ENCODE results near the gene MEIS3.

Gene MEIS3

DNA sequence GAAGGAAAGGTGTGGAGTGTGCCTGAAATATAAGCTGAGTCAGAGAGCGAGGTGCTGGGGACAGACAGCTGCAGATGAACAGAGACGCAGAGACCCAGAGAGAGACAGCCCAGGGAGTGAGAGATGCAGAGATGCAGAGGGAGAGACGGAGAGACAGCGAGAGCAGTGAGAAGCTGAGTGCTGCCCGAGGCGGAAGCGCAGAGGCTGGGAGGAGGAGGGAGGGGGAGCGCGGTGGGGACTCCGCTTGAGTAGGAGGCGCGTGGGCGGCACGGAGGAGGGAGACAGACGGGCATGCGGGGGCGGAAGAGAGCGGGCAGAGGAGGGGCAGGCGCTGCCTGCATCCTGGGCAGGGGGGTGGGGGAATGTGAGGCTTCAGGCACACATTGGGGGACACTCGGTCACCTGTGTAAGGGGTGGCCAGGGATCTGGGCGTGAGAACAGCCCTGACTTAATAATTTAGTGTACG, 26.6 kb upstream of the MEIS3 start:
- H4K91ac ChIP-seq (ENCODE audit: low read length) = no peak overlapping the region
- WGBS = 11% methylated on average over 22 of the region's 22 CpGs
- H3K36me3 ChIP-seq (ENCODE audit: control insufficient read depth in 1 of 2, insufficient read depth in 2 of 2, low read depth in 1 of 2, low read length in 2 of 2) = no peaks in the 10 kb centered on the region
- H3K23ac ChIP-seq (ENCODE audit: low read length in 2 of 2) = no peak overlapping the region
- no peak overlapping the region for H2AK5ac ChIP-seq (ENCODE audit: low read length, severe bottlenecking)
- peak; percentile 44 for DNase-seq
- H3K4me2 ChIP-seq (ENCODE audit: low read length, poor library complexity, severe bottlenecking) = peak overlapping the region; percentile 8
- H3K14ac ChIP-seq (ENCODE audit: low read length in 2 of 2) = no peak overlapping the region
- no peak overlapping the region for H2BK120ac ChIP-seq (ENCODE audit: low read depth, low read length)
- H3K18ac ChIP-seq (ENCODE audit: low read depth in 1 of 2, low read length in 2 of 2) = no peak overlapping the region
- H3K79me1 ChIP-seq (replicated peaks; ENCODE audit: low read length, poor library complexity, severe bottlenecking) = no peaks in the 10 kb centered on the region
- peaks cover 87 to 92% of the 10 kb centered on the region in 2 experiments for H3K27me3 ChIP-seq (ENCODE audit: control insufficient read depth in 1 of 2, insufficient read depth in 1 of 2, low read length in 2 of 2)
- H2BK15ac ChIP-seq (ENCODE audit: low read depth, poor library complexity, severe bottlenecking) = no peak overlapping the region
- no peak overlapping the region for H4K8ac ChIP-seq (ENCODE audit: low read length)
- H2AFZ ChIP-seq (ENCODE audit: low read depth, low read length) = no peak overlapping the region
- H3K9me3 ChIP-seq (ENCODE audit: control insufficient read depth, low read length) = no peaks in the 10 kb centered on the region
- H3K9ac ChIP-seq (ENCODE audit: low read length) = no peak overlapping the region
- no peak overlapping the region for H2BK12ac ChIP-seq (ENCODE audit: low read length in 2 of 2)
- no peak overlapping the region for H3K27ac ChIP-seq (ENCODE audit: low read length, poor library complexity, severe bottlenecking)
- no peak overlapping the region for H3K4ac ChIP-seq (ENCODE audit: low read depth in 1 of 2, low read length in 2 of 2)
- H3K4me3 ChIP-seq (ENCODE audit: insufficient read depth in 1 of 2, low read depth in 1 of 2, low read length in 2 of 2) = no peak overlapping the region
- H3K4me1 ChIP-seq (ENCODE audit: control insufficient read depth, insufficient read depth, low read depth, low read length) = peaks cover 20% of the 10 kb centered on the region
- H2BK5ac ChIP-seq (ENCODE audit: low read depth, low read length, poor library complexity, severe bottlenecking) = no peak overlapping the region

DNA sequence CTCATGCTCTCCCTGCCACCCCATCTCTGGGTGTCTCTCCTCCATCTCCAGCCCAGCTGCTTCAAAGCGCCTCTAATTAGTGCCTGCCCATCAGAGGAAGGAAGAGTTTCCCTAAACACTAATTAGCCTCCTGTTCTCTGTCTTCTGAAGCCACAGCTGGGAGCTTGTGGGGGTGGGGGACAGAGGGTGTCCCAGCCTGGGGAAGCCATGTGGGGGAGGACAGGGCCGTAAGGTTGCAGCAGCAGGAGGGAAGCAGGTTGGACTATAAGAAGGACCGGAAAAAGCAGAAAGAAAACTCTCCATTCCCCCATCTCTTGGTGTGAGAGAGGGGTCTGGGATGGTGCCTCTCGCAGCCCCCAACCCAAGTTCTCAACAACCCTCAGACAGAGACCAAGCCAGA, 26.2 kb upstream of the MEIS3 start:
- H2BK5ac ChIP-seq (ENCODE audit: low read depth, low read length, poor library complexity, severe bottlenecking) = no peak overlapping the region
- no peaks in the 10 kb centered on the region for H3K79me1 ChIP-seq (replicated peaks; ENCODE audit: low read length, poor library complexity, severe bottlenecking)
- H2BK120ac ChIP-seq (ENCODE audit: low read depth, low read length) = no peak overlapping the region
- H3K14ac ChIP-seq (ENCODE audit: low read length in 2 of 2) = no peak overlapping the region
- H3K18ac ChIP-seq (ENCODE audit: low read depth in 1 of 2, low read length in 2 of 2) = no peak overlapping the region
- no peak overlapping the region for H3K4me3 ChIP-seq (ENCODE audit: insufficient read depth in 1 of 2, low read depth in 1 of 2, low read length in 2 of 2)
- H3K23ac ChIP-seq (ENCODE audit: low read length in 2 of 2) = no peak overlapping the region
- H3K9ac ChIP-seq (ENCODE audit: low read length) = no peak overlapping the region
- H2AK5ac ChIP-seq (ENCODE audit: low read length, severe bottlenecking) = no peak overlapping the region
- no peak overlapping the region for H2AFZ ChIP-seq (ENCODE audit: low read depth, low read length)
- no peak overlapping the region for H3K4me2 ChIP-seq (ENCODE audit: low read length, poor library complexity, severe bottlenecking)
- H3K27ac ChIP-seq (ENCODE audit: low read length, poor library complexity, severe bottlenecking) = no peak overlapping the region
- no peaks in the 10 kb centered on the region for H3K36me3 ChIP-seq (ENCODE audit: control insufficient read depth in 1 of 2, insufficient read depth in 2 of 2, low read depth in 1 of 2, low read length in 2 of 2)
- WGBS = no CpG with 5 or more reads among the region's 4 CpGs
- peaks cover 88 to 95% of the 10 kb centered on the region in 2 experiments for H3K27me3 ChIP-seq (ENCODE audit: control insufficient read depth in 1 of 2, insufficient read depth in 1 of 2, low read length in 2 of 2)
- H4K8ac ChIP-seq (ENCODE audit: low read length) = no peak overlapping the region
- peaks cover 20% of the 10 kb centered on the region for H3K4me1 ChIP-seq (ENCODE audit: control insufficient read depth, insufficient read depth, low read depth, low read length)
- no peak overlapping the region for H2BK15ac ChIP-seq (ENCODE audit: low read depth, poor library complexity, severe bottlenecking)
- no peak overlapping the region for H2BK12ac ChIP-seq (ENCODE audit: low read length in 2 of 2)
- H3K9me3 ChIP-seq (ENCODE audit: control insufficient read depth, low read length) = no peaks in the 10 kb centered on the region
- no peak overlapping the region for H4K91ac ChIP-seq (ENCODE audit: low read length)
- DNase-seq = no peak
- no peak overlapping the region for H3K4ac ChIP-seq (ENCODE audit: low read depth in 1 of 2, low read length in 2 of 2)

DNA sequence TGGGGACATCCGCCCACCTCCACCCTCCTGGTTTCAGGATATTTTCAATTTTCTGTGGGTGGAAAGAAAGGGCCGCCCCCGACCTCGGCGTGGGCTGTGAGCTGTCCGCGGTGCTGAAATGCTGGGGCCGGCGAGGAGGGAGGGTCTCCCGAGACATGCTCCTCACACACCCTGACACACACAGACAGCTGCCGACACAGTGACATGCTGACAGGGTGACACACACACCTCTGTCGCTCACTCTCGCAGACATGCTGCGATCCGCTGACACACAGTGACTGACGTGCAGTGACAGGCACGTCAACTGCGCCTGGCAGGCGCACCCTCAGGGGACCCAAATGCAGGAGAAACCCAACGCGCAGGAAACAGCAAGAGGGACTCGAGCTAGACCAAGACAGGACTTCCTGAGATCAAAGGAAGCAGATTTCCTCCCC, 25.1 kb upstream of the MEIS3 start:
- Histone ChIP-seq H2AK5ac (ENCODE audit: low read length, severe bottlenecking) (no peak overlapping the region), H4K91ac (ENCODE audit: low read length) (no peak overlapping the region), H3K14ac (ENCODE audit: low read length in 2 of 2) (peak overlapping the region in 1 of 2 experiments; percentile 19), H3K27ac (ENCODE audit: low read length, poor library complexity, severe bottlenecking) (no peak overlapping the region), H3K9me3 (ENCODE audit: control insufficient read depth, low read length) (no peaks in the 10 kb centered on the region), H3K4me2 (ENCODE audit: low read length, poor library complexity, severe bottlenecking) (no peak overlapping the region), H3K27me3 (ENCODE audit: control insufficient read depth in 1 of 2, insufficient read depth in 1 of 2, low read length in 2 of 2) (peaks cover 79 to 91% of the 10 kb centered on the region in 2 experiments), H3K4me1 (ENCODE audit: control insufficient read depth, insufficient read depth, low read depth, low read length) (peaks cover 20% of the 10 kb centered on the region), H2BK5ac (ENCODE audit: low read depth, low read length, poor library complexity, severe bottlenecking) (no peak overlapping the region), H2AFZ (ENCODE audit: low read depth, low read length) (no peak overlapping the region), H3K23ac (ENCODE audit: low read length in 2 of 2) (no peak overlapping the region), H3K18ac (ENCODE audit: low read depth in 1 of 2, low read length in 2 of 2) (no peak overlapping the region), H3K9ac (ENCODE audit: low read length) (no peak overlapping the region), H4K8ac (ENCODE audit: low read length) (no peak overlapping the region), H2BK15ac (ENCODE audit: low read depth, poor library complexity, severe bottlenecking) (no peak overlapping the region), H3K4ac (ENCODE audit: low read depth in 1 of 2, low read length in 2 of 2) (no peak overlapping the region), H3K4me3 (ENCODE audit: insufficient read depth in 1 of 2, low read depth in 1 of 2, low read length in 2 of 2) (no peak overlapping the region), H2BK120ac (ENCODE audit: low read depth, low read length) (no peak overlapping the region), H3K79me1 (replicated peaks; ENCODE audit: low read length, poor library complexity, severe bottlenecking) (no peaks in the 10 kb centered on the region), H3K36me3 (ENCODE audit: control insufficient read depth in 1 of 2, insufficient read depth in 2 of 2, low read depth in 1 of 2, low read length in 2 of 2) (no peaks in the 10 kb centered on the region), H2BK12ac (ENCODE audit: low read length in 2 of 2) (no peak overlapping the region)
- 47% methylated on average over 19 of the region's 22 CpGs for WGBS
- DNase-seq = no peak

DNA sequence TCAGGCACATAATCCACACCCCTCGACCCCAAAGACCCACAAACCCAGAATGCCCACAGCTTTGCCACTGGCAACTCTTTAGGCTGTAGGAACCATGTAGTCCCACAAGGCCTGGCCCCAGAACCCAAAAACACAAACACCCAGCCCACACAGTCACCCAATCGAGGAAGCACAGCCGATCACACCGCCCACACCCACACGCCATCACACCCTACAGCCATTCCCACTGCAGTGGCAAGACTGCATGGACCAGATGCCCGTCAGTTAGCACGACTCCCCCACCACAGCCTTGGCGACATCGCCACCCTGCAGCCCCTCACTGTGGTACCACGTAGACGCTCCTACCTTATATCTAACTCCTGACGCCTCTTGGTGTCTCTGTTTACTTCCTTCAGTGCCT, 24.0 kb upstream of the MEIS3 start:
- Histone ChIP-seq H3K18ac (ENCODE audit: low read depth in 1 of 2, low read length in 2 of 2) (no peak overlapping the region), H3K36me3 (ENCODE audit: control insufficient read depth in 1 of 2, insufficient read depth in 2 of 2, low read depth in 1 of 2, low read length in 2 of 2) (no peaks in the 10 kb centered on the region), H2BK120ac (ENCODE audit: low read depth, low read length) (no peak overlapping the region), H2AFZ (ENCODE audit: low read depth, low read length) (no peak overlapping the region), H3K9ac (ENCODE audit: low read length) (no peak overlapping the region), H3K4me3 (ENCODE audit: insufficient read depth in 1 of 2, low read depth in 1 of 2, low read length in 2 of 2) (no peak overlapping the region), H3K14ac (ENCODE audit: low read length in 2 of 2) (no peak overlapping the region), H3K9me3 (ENCODE audit: control insufficient read depth, low read length) (no peaks in the 10 kb centered on the region), H2AK5ac (ENCODE audit: low read length, severe bottlenecking) (no peak overlapping the region), H4K8ac (ENCODE audit: low read length) (no peak overlapping the region), H2BK12ac (ENCODE audit: low read length in 2 of 2) (no peak overlapping the region), H3K4ac (ENCODE audit: low read depth in 1 of 2, low read length in 2 of 2) (no peak overlapping the region), H3K27ac (ENCODE audit: low read length, poor library complexity, severe bottlenecking) (no peak overlapping the region), H2BK15ac (ENCODE audit: low read depth, poor library complexity, severe bottlenecking) (no peak overlapping the region), H3K4me2 (ENCODE audit: low read length, poor library complexity, severe bottlenecking) (no peak overlapping the region), H4K91ac (ENCODE audit: low read length) (no peak overlapping the region), H3K27me3 (ENCODE audit: control insufficient read depth in 1 of 2, insufficient read depth in 1 of 2, low read length in 2 of 2) (peaks cover 68 to 88% of the 10 kb centered on the region in 2 experiments), H3K23ac (ENCODE audit: low read length in 2 of 2) (no peak overlapping the region), H3K4me1 (ENCODE audit: control insufficient read depth, insufficient read depth, low read depth, low read length) (peaks cover 20% of the 10 kb centered on the region), H3K79me1 (replicated peaks; ENCODE audit: low read length, poor library complexity, severe bottlenecking) (no peaks in the 10 kb centered on the region), H2BK5ac (ENCODE audit: low read depth, low read length, poor library complexity, severe bottlenecking) (no peak overlapping the region)
- DNase-seq = no peak
- 71% methylated on average over 12 of the region's 12 CpGs for WGBS

Measured in mesenchymal stem cell (in vitro differentiated cells and primary cell).